Measurements from ENCODE around the gene LRRC2. TPM values are rescaled to one million over a fixed set of nuclear protein-coding genes. Genes with fewer than 3 reads are reported as not detected.
A peak's percentile ranks its signal among the peaks of the same experiment; 100 is the strongest.
"Not testable (repeated sequence)": the region's sequence is repeated elsewhere in the genome, so short reads cannot be mapped to it uniquely, and the experiment has no call there.

The LRRC2 gene
- total and polyA plus RNA-seq, 4 experiments from 2014 or later, result 0.09 to 1.0 (median 0.50) TPM; not detected in 1

DNA sequence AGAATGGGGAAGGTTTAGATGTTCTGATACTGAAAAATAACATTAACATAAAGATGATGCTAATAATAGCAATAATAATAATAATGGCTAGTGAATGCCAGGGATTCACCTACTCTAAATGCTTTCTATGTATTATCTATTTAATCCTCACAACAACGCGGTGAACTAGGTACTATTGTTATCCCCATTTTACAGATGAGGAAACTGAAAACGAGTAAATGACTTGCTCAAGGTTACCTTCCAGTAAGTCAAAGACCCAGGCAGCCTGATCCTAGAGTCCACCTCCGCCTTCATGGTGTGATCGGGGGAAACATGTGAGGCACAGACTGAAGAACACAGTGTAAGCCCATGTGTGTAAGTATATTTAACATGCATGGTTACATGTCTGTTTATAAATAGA is 30.4 kb downstream of the LRRC2 start:
- Mint-ChIP-seq H3K9me3 (peaks cover 0 to 1% (median 0%) of the 10 kb centered on the region in 8 donors), H3K4me3 (no peak overlapping the region), H3K27me3 (no peaks in the 10 kb centered on the region), H3K27ac (peak overlapping the region in 2 of 7 donors; percentile 13 to 60), H3K4me1 (peaks cover 28 to 49% (median 39%) of the 10 kb centered on the region in 4 donors), H3K36me3 (no peaks in the 10 kb centered on the region)
- DNase-seq, result no peak
- Histone ChIP-seq H3K9me3 (ENCODE audit: control insufficient read depth in 1 of 2, low read length in 2 of 2) (no peaks in the 10 kb centered on the region), H3K4me1 (ENCODE audit: insufficient read depth, low read length) (peaks cover 40% of the 10 kb centered on the region), H3K36me3 (ENCODE audit: insufficient read depth, low read length) (no peaks in the 10 kb centered on the region), H3K4me3 (ENCODE audit: low read length in 2 of 2) (no peak overlapping the region), H3K27me3 (ENCODE audit: insufficient read depth, low read length) (no peaks in the 10 kb centered on the region), H3K27ac (ENCODE audit: low read depth, low read length) (no peak overlapping the region)
- POLR2A ChIA-PET (ENCODE audit: partially characterized antibody), result no interaction called here
- intact Hi-C loops (cut with micrococcal nuclease), result no loop called here
- CTCF ChIA-PET (ENCODE audit: partially characterized antibody), result interaction anchor here (1.4 to 8.6 kb wide), 2 partner anchors 43 to 47 kb away, joined by 3 to 118 read pairs; no protein-coding TSS in a partner anchor

DNA sequence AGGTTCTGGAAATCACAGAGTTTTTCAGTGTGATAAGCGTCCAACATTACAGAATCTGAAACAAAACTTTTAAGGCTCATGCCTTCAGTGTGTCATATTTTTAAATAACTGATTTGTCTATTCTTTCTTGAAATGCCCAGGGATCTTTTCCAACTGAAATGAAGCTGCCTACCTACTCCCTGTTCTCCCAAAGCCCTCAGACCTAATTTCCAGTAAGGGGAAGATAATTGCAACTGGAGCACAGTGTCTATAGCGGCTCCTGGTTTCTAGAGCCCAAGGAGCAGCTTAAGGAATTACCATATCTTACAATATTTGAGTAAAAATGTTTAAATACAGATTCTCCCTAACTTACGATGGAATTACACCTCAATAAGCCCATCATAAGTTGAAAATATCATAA is 33.0 kb downstream of the LRRC2 start:
- Histone ChIP-seq H3K27ac (ENCODE audit: low read depth, low read length) (no peak overlapping the region), H3K4me3 (ENCODE audit: low read length in 2 of 2) (no peak overlapping the region), H3K36me3 (ENCODE audit: insufficient read depth, low read length) (no peaks in the 10 kb centered on the region), H3K4me1 (ENCODE audit: insufficient read depth, low read length) (peaks cover 15% of the 10 kb centered on the region), H3K27me3 (ENCODE audit: insufficient read depth, low read length) (no peaks in the 10 kb centered on the region), H3K9me3 (ENCODE audit: control insufficient read depth in 1 of 2, low read length in 2 of 2) (no peaks in the 10 kb centered on the region)
- no peak for DNase-seq
- intact Hi-C loops (cut with micrococcal nuclease), result no loop called here
- H3K36me3 Mint-ChIP-seq, result no peaks in the 10 kb centered on the region
- H3K27ac Mint-ChIP-seq, result no peak overlapping the region
- H3K4me1 Mint-ChIP-seq, result peaks cover 10 to 23% (median 17%) of the 10 kb centered on the region in 4 donors
- POLR2A ChIA-PET (ENCODE audit: partially characterized antibody), result no interaction called here
- peaks cover 0 to 1% (median 0%) of the 10 kb centered on the region in 8 donors for H3K9me3 Mint-ChIP-seq
- H3K4me3 Mint-ChIP-seq, result no peak overlapping the region
- CTCF ChIA-PET (ENCODE audit: partially characterized antibody), result interaction anchor here (1.0 to 1.9 kb wide), 2 partner anchors 28 to 44 kb away, joined by 3 to 11 read pairs; no protein-coding TSS in a partner anchor
- no peaks in the 10 kb centered on the region for H3K27me3 Mint-ChIP-seq

DNA sequence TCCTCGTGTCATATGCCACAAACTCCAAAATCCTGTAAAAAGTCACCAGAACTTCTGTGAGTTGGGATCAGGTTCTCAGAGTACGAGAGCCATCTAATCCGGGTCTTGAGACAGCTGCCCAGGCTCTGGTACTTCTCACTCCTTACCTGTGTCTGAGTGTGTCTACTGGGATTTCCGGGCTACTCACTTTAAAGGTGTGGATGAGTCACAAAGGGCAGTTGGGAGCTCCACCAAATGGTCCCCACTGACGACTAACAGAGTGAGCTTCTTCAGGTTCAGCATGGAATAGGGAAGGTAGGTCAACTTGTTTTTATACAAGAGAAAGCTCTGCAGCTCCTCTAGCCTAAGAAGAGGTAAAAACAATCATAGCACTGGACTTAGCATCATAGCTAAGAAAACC is 38.9 kb downstream of the LRRC2 start:
- peaks cover 0 to 1% of the 10 kb centered on the region in 2 donors for H3K27me3 Mint-ChIP-seq
- POLR2A ChIA-PET (ENCODE audit: partially characterized antibody), result interaction anchor here (1.5 kb wide), 1 partner anchor 12 kb away, joined by 5 read pairs; no protein-coding TSS in a partner anchor
- no peak overlapping the region for H3K27ac Mint-ChIP-seq

DNA sequence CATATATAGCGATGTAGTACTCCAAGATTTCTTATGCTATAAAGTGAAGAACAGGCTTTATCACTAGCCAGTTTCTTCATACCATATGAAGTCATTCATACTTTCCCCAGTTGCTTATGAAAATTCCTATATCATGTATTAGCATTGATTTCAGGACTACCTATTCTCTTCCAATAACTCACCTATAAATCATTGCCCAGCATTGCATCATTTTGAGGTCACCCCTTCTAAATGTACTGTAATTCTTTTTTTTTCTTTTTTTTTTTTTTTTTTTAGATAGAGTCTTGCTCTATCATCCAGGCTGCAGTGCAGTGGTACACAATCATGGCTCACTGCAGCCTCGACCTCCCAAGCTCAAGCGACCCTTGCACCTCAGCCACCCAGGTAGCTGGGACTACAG is 41.3 kb downstream of the LRRC2 start:
- H3K4me3 Mint-ChIP-seq, result no peak overlapping the region
- H3K27ac Mint-ChIP-seq, result no peak overlapping the region
- peaks cover 0 to 1% of the 10 kb centered on the region in 2 donors for H3K27me3 Mint-ChIP-seq
- no peaks in the 10 kb centered on the region for H3K4me1 ChIP-seq (ENCODE audit: insufficient read depth, low read length)
- ChIA-PET POLR2A (ENCODE audit: partially characterized antibody) (no interaction called here), CTCF (ENCODE audit: partially characterized antibody) (no interaction called here)
- H3K27ac ChIP-seq (ENCODE audit: low read depth, low read length), result no peak overlapping the region
- no peaks in the 10 kb centered on the region for H3K9me3 Mint-ChIP-seq
- no peak overlapping the region for H3K4me3 ChIP-seq (ENCODE audit: low read length in 2 of 2)
- peaks cover 0 to 2% (median 0%) of the 10 kb centered on the region in 4 donors for H3K4me1 Mint-ChIP-seq
- H3K27me3 ChIP-seq (ENCODE audit: insufficient read depth, low read length), result no peaks in the 10 kb centered on the region
- H3K36me3 ChIP-seq (ENCODE audit: insufficient read depth, low read length), result no peaks in the 10 kb centered on the region
- H3K36me3 Mint-ChIP-seq, result no peaks in the 10 kb centered on the region
- DNase-seq, result no peak
- H3K9me3 ChIP-seq (ENCODE audit: control insufficient read depth in 1 of 2, low read length in 2 of 2), result no peaks in the 10 kb centered on the region
- intact Hi-C loops (cut with micrococcal nuclease), result no loop called here

More for the DNA sequence above, 38.9 kb downstream of the LRRC2 start:
- no peaks in the 10 kb centered on the region for H3K27me3 ChIP-seq (ENCODE audit: insufficient read depth, low read length)
- no peaks in the 10 kb centered on the region for H3K36me3 Mint-ChIP-seq
- no peak overlapping the region for H3K4me3 ChIP-seq (ENCODE audit: low read length in 2 of 2)
- no peaks in the 10 kb centered on the region for H3K9me3 Mint-ChIP-seq
- no peaks in the 10 kb centered on the region for H3K36me3 ChIP-seq (ENCODE audit: insufficient read depth, low read length)
- DNase-seq, result no peak
- H3K4me3 Mint-ChIP-seq, result no peak overlapping the region
- CTCF ChIA-PET (ENCODE audit: partially characterized antibody), result interaction anchor here (1.1 kb wide), 1 partner anchor 11 kb away, joined by 3 read pairs; no protein-coding TSS in a partner anchor
- no peaks in the 10 kb centered on the region for H3K4me1 ChIP-seq (ENCODE audit: insufficient read depth, low read length)
- H3K4me1 Mint-ChIP-seq, result peaks cover 0 to 2% (median under 1%) of the 10 kb centered on the region in 4 donors
- no peaks in the 10 kb centered on the region for H3K9me3 ChIP-seq (ENCODE audit: control insufficient read depth in 1 of 2, low read length in 2 of 2)
- intact Hi-C loops (cut with micrococcal nuclease), result no loop called here
- H3K27ac ChIP-seq (ENCODE audit: low read depth, low read length), result no peak overlapping the region

DNA sequence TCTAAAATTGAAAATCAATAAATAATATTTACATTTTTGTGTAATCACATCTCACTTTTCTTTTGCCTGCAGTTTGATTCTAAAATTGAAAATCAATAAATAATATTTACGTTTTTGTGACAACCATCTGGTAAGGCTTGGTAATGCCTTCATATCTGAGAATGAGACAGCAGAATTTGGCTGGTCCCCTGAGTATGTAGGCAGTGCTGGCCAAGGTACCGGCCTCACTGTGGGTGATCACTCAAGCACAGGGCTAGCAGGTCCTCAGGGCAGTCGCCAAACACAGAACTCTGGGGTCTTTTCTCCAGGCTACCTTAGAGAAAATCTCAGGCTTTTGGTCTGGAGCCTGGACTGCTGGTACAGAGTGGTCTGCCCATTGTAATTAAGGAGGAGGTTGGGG is 42.1 kb downstream of the LRRC2 start:
- Mint-ChIP-seq H3K4me3 (no peak overlapping the region), H3K9me3 (no peaks in the 10 kb centered on the region), H3K36me3 (no peaks in the 10 kb centered on the region), H3K27ac (no peak overlapping the region), H3K27me3 (peaks cover 0 to 1% of the 10 kb centered on the region in 2 donors), H3K4me1 (peaks cover 0 to 2% (median 0%) of the 10 kb centered on the region in 4 donors)
- intact Hi-C loops (cut with micrococcal nuclease), result no loop called here
- ChIA-PET CTCF (ENCODE audit: partially characterized antibody) (no interaction called here), POLR2A (ENCODE audit: partially characterized antibody) (no interaction called here)
- Histone ChIP-seq H3K27ac (ENCODE audit: low read depth, low read length) (no peak overlapping the region), H3K27me3 (ENCODE audit: insufficient read depth, low read length) (no peaks in the 10 kb centered on the region), H3K4me3 (ENCODE audit: low read length in 2 of 2) (no peak overlapping the region), H3K9me3 (ENCODE audit: control insufficient read depth in 1 of 2, low read length in 2 of 2) (no peaks in the 10 kb centered on the region), H3K36me3 (ENCODE audit: insufficient read depth, low read length) (no peaks in the 10 kb centered on the region), H3K4me1 (ENCODE audit: insufficient read depth, low read length) (no peaks in the 10 kb centered on the region)
- DNase-seq, result no peak

DNA sequence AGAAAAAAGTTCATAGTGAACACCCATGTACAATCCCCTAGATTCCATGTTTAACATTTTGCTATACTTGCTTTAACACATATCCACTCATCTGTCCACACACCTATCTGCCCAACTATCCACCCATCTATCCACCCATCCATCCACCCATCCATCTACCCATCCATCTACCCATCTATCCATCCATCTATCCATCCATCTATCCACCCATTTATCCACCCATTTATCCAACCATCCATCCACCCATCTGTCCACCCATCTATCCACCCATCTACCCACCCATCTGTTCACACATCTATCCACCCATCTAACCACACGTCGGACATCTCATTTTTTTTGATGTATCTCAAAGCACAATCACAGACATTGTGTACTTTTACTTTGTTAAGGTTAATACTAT is 42.5 kb downstream of the LRRC2 start:
- H3K36me3 ChIP-seq (ENCODE audit: insufficient read depth, low read length), result no peaks in the 10 kb centered on the region

DNA sequence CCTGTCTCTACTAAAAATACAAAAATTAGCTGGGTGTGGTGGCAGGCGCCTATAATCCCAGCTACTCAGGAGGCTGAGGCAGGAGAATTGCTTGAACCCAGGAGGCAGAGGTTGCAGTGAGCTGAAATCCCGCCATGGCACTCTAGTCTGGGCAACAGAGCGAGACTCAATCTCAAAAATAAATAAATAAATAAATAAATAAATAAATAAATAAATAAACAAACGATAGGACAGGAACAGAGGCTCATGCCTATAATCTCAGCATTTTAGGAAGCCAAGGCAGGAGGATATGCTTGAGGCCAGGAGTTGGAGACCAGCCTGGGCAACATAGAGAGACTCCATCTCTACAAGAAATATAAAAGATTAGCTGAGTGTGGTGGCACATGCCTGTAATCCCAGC is 43.9 kb downstream of the LRRC2 start:
- intact Hi-C loops (cut with micrococcal nuclease); H3K4me3 Mint-ChIP-seq; H3K4me1 Mint-ChIP-seq; H3K36me3 ChIP-seq (ENCODE audit: insufficient read depth, low read length); DNase-seq; H3K9me3 ChIP-seq (ENCODE audit: control insufficient read depth in 1 of 2, low read length in 2 of 2); H3K27ac ChIP-seq (ENCODE audit: low read depth, low read length); H3K27ac Mint-ChIP-seq; H3K9me3 Mint-ChIP-seq; H3K4me3 ChIP-seq (ENCODE audit: low read length in 2 of 2); H3K27me3 ChIP-seq (ENCODE audit: insufficient read depth, low read length); H3K27me3 Mint-ChIP-seq; H3K4me1 ChIP-seq (ENCODE audit: insufficient read depth, low read length); H3K36me3 Mint-ChIP-seq: not testable (repeated sequence)
- CTCF ChIA-PET (ENCODE audit: partially characterized antibody), result interaction anchor here (0.6 to 1.4 kb wide), 3 partner anchors 20 to 36 kb away, joined by 3 read pairs; no protein-coding TSS in a partner anchor
- POLR2A ChIA-PET (ENCODE audit: partially characterized antibody), result interaction anchor here (1.7 kb wide), 1 partner anchor 17 kb away, joined by 4 read pairs; no protein-coding TSS in a partner anchor

More for the DNA sequence above, 42.5 kb downstream of the LRRC2 start:
- no peak for DNase-seq
- no peaks in the 10 kb centered on the region for H3K4me1 ChIP-seq (ENCODE audit: insufficient read depth, low read length)
- intact Hi-C loops (cut with micrococcal nuclease), result no loop called here
- no peaks in the 10 kb centered on the region for H3K36me3 Mint-ChIP-seq
- no peak overlapping the region for H3K4me3 ChIP-seq (ENCODE audit: low read length in 2 of 2)
- CTCF ChIA-PET (ENCODE audit: partially characterized antibody), result no interaction called here
- H3K27me3 Mint-ChIP-seq, result peaks cover 0 to 1% of the 10 kb centered on the region in 2 donors
- peak overlapping the region in 1 of 7 donors; percentile 68 for H3K27ac Mint-ChIP-seq
- POLR2A ChIA-PET (ENCODE audit: partially characterized antibody), result no interaction called here
- no peaks in the 10 kb centered on the region for H3K9me3 ChIP-seq (ENCODE audit: control insufficient read depth in 1 of 2, low read length in 2 of 2)
- peaks cover 0 to 2% (median 0%) of the 10 kb centered on the region in 4 donors for H3K4me1 Mint-ChIP-seq
- no peaks in the 10 kb centered on the region for H3K9me3 Mint-ChIP-seq
- H3K4me3 Mint-ChIP-seq, result no peak overlapping the region
- H3K27me3 ChIP-seq (ENCODE audit: insufficient read depth, low read length), result no peaks in the 10 kb centered on the region
- H3K27ac ChIP-seq (ENCODE audit: low read depth, low read length), result no peak overlapping the region

Data from CD4-positive, alpha-beta memory T cell (primary cell).